HepG2 (cell line): ENCODE results near the gene SENP5.

Source experiments
- FOXP1 ChIP-seq, 2 experiments: fragments of 450-650 bp in 1 of 2; IDR thresholded peaks; 2 replicates each; pipeline ENCODE4 v1.6.1; 2017 to 2018; ENCODE audit warnings: antibody characterized with exemption in 1 of 2
- GTF2F1 ChIP-seq: fragments of 150-350 bp; IDR thresholded peaks from 2 replicates; pipeline ENCODE4 v1.6.1; 2014; ENCODE audit warnings: low read length
- SMC3 ChIP-seq: IDR thresholded peaks from 2 replicates; pipeline ENCODE4 v1.6.1; 2011; ENCODE audit warnings: low read length, improper control_type of control experiment
- SP1 ChIP-seq, 2 experiments: fragments of 450-650 bp in 1 of 2; sonication (generic) in 1 of 2; formaldehyde crosslinking in 1 of 2; IDR thresholded peaks; 2 replicates each; pipeline versions ENCODE4 v1.4.0 to v1.6.1; 2016 to 2020; ENCODE audit warnings: missing genetic modification reagents in 1 of 2
- ZNF431 ChIP-seq: sonication (generic); formaldehyde crosslinking; IDR thresholded peaks from 2 replicates; pipeline ENCODE4 v1.9.0; 2022; ENCODE audit warnings: missing genetic modification reagents, low read depth, mild to moderate bottlenecking, borderline replicate concordance
- TF ChIP-seq, protein P1 (sequence below): sonication (generic); formaldehyde crosslinking; IDR thresholded peaks from 2 replicates; pipeline ENCODE4 v1.5.0; 2020; ENCODE audit warnings: mild to moderate bottlenecking, missing genetic modification reagents, moderate library complexity
- TF ChIP-seq, protein P2 (sequence below): sonication (generic); formaldehyde crosslinking; IDR thresholded peaks from 2 replicates; pipeline ENCODE4 v1.8.1; 2023; ENCODE audit warnings: missing genetic modification reagents, mild to moderate bottlenecking, borderline replicate concordance

DNA sequence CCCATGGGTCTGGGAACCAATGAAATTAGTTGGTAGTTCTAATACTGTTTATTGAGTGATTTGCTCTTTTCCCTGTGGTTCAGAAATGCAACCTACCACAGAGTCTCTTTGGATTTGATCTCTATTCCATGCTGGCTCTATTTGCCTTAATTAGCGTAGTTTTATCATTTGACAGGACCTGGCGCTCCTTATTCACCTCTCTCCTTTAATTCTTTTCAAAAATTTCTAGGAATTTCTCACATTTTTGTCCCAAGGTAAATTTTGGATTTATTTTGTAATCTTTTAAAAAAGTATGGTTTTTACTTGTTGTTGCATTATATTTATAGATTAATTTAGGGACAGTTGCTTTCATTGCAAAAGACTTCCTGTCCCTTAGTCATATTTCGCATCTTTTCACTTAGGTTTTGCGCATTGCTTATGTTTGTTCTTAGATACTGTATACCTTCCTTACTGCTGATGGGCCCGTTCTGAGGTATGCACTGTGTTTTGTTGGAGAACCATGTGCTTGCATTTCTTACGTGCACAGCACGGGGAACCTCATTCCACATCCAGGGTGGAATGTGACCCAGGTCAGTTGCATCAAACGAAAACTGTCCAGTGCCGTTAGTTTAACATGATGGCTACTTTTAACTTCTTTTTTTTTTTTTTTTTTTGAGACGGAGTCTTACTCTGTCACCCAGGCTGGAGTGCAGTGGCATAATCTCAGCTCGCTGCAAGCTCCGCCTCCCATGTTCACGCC is 27.0 kb downstream of the SENP5 start:
- TF ChIP-seq FOXP1 (IDR thresholded peaks at IDR 0.05) = no peak
- no peak for TF ChIP-seq FOXP1 (CRISPR knock-in tag; IDR thresholded peaks at IDR 0.05)
- no peak for TF ChIP-seq SMC3
- TF ChIP-seq GTF2F1 = no peak
- TF ChIP-seq SP1 (IDR thresholded peaks at IDR 0.05) = no peak
- TF ChIP-seq SP1 (CRISPR knock-in tag; IDR thresholded peaks at IDR 0.05) = no peak
- TF ChIP-seq, protein P1, sequence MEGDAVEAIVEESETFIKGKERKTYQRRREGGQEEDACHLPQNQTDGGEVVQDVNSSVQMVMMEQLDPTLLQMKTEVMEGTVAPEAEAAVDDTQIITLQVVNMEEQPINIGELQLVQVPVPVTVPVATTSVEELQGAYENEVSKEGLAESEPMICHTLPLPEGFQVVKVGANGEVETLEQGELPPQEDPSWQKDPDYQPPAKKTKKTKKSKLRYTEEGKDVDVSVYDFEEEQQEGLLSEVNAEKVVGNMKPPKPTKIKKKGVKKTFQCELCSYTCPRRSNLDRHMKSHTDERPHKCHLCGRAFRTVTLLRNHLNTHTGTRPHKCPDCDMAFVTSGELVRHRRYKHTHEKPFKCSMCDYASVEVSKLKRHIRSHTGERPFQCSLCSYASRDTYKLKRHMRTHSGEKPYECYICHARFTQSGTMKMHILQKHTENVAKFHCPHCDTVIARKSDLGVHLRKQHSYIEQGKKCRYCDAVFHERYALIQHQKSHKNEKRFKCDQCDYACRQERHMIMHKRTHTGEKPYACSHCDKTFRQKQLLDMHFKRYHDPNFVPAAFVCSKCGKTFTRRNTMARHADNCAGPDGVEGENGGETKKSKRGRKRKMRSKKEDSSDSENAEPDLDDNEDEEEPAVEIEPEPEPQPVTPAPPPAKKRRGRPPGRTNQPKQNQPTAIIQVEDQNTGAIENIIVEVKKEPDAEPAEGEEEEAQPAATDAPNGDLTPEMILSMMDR = no peak
- no peak for TF ChIP-seq ZNF431 (CRISPR knock-in tag)
- TF ChIP-seq, protein P2, sequence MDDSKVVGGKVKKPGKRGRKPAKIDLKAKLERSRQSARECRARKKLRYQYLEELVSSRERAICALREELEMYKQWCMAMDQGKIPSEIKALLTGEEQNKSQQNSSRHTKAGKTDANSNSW (CRISPR knock-in tag) = no peak
